Liver (tissue), 3 donors: ENCODE measurements around the gene SPATA22.

ENCODE experiments used
- CTCF ChIP-seq: fragments of 150-350 bp; IDR thresholded peaks from 2 replicates; pipeline ENCODE4 v1.5.1; 2017; ENCODE audit warnings: improper control_type of control experiment, low read depth, low read length; ENCODE audit not compliant: missing input control
- EGR1 ChIP-seq, 2 donors: IDR thresholded peaks; 2 replicates each; pipeline ENCODE4 v1.6.1; 2016 to 2018; ENCODE audit warnings: antibody characterized with exemption in 2 of 2, low read depth in 2 of 2
- GABPA ChIP-seq, 2 donors: IDR thresholded peaks in 1 of 2; conservative IDR thresholded peaks in 1 of 2; 2 replicates each; pipeline ENCODE4 v1.6.1; 2016; ENCODE audit warnings: antibody characterized with exemption in 2 of 2, mild to moderate bottlenecking in 1 of 2, moderate library complexity in 1 of 2
- JUND ChIP-seq, 2 donors: IDR thresholded peaks; 2 replicates each; pipeline ENCODE4 v1.6.1; 2016; ENCODE audit warnings: antibody characterized with exemption in 2 of 2
- MAX ChIP-seq: IDR thresholded peaks from 2 replicates; pipeline ENCODE4 v1.6.1; 2016; ENCODE audit warnings: antibody characterized with exemption
- RAD21 ChIP-seq, 2 donors: IDR thresholded peaks; 2 replicates each; pipeline ENCODE4 v1.6.1; 2016; ENCODE audit warnings: antibody characterized with exemption in 2 of 2, mild to moderate bottlenecking in 2 of 2
- REST ChIP-seq: IDR thresholded peaks from 2 replicates; pipeline ENCODE4 v1.6.1; 2016; ENCODE audit warnings: antibody characterized with exemption, mild to moderate bottlenecking
- RXRA ChIP-seq, 2 donors: IDR thresholded peaks; 2 replicates each; pipeline ENCODE4 v1.6.1; 2017 to 2018; ENCODE audit warnings: antibody characterized with exemption in 2 of 2, mild to moderate bottlenecking in 1 of 2
- TAF1 ChIP-seq: conservative IDR thresholded peaks from 2 replicates; pipeline ENCODE4 v1.6.1; 2016; ENCODE audit warnings: antibody characterized with exemption, mild to moderate bottlenecking
- YY1 ChIP-seq: IDR thresholded peaks from 2 replicates; pipeline ENCODE4 v1.6.1; 2016; ENCODE audit warnings: antibody characterized with exemption, mild to moderate bottlenecking
- donor health status: healthy.
- donor health status: healthy.

- no peak for TF ChIP-seq YY1
- TF ChIP-seq JUND (IDR thresholded peaks at IDR 0.05), result no peak
- TF ChIP-seq CTCF, result no peak
- TF ChIP-seq REST, result no peak
- no peak for TF ChIP-seq GABPA (IDR thresholded peaks at IDR 0.05 in 1 of 2, conservative IDR thresholded peaks at IDR 0.05 in 1 of 2)
- TF ChIP-seq RAD21 (IDR thresholded peaks at IDR 0.05), result no peak
- no peak for TF ChIP-seq RXRA (IDR thresholded peaks at IDR 0.05)
- TF ChIP-seq MAX, result no peak
- no peak for TF ChIP-seq TAF1
- TF ChIP-seq EGR1 (IDR thresholded peaks at IDR 0.05; ENCODE audit: low read depth in 2 of 2), result no peak
These were observed 31.2 kb downstream of the SPATA22 start for GRCh38 chr17:3440451-3440850.
